T47D (cell line): ENCODE data around the gene PARP3.
"Not testable (repeated sequence)": the region's sequence is repeated elsewhere in the genome, so short reads cannot be mapped to it uniquely, and the experiment has no call there.

Experiments
- DNase-seq, 2 experiments: peaks; one replicate each; pipeline versions ENCODE4 v3.0.0 to v3.0.0-alpha.2; 2011 to 2012; ENCODE audit warnings: low read depth in 1 of 2, low spot score in 1 of 2
- JUND ChIP-seq: IDR thresholded peaks from 2 replicates; pipeline ENCODE4 v1.6.1; 2012; ENCODE audit warnings: low read depth
- in situ Hi-C: cut with HindIII; loops from 2 replicates; pipeline ENCODE4 v1.10.0; 2016; ENCODE audit warnings: low sequenced_read_pairs, low pct_unique_long_range_greater_than_20kb

PARP3 gene

DNA sequence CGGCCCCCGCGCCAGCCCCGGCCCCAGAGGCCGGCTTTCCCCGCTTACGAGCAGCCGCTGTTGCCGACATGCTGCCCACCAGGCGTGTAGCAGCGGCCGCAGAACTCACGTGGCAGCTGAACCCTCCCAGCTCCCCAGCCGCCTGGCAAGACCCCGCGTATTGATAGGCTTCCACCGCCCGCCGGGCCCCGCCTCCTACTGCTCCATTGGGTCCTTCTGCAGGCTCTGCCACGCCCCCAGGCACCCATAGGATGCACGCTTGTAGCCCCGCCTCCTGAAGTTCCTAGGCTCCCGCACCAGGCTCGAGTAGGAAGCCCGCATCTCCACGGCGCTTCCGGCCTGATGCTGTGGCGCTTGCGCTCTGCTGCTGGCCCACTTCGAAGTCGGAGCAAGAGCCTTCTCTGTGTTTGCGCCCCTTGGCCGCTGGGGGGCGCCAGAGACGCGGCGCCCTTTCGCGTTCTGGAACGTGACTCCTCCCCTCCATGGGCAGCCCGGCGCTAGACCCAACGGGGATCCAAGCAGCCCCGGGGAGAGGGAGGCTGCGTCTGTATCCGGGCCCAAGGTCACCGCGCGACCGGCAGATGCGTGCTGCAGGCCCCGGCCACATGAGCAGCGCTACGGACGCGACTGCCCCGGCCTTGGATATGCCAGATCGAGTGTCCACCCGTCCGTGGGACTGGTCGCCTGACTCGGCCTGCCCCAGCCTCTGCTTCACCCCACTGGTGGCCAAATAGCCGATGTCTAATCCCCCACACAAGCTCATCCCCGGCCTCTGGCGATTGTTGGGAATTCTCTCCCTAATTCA, at the start of gene PARP3, which contains the start of gene RRP9:
TSS of gene PARP3 (plus strand) at position 566 of the 805 bp plus-strand sequence. CDS start 993 bp downstream, outside the sequence.
TSS of gene RRP9 (minus strand) at position 107 of the 805 bp plus-strand sequence. CDS start at position 70, 37 bp downstream.
- in situ Hi-C loops, result no loop called here
- no peak for TF ChIP-seq JUND
- DNase-seq, result peak; percentile 98 to 99

GRCh38 chr3:51894391-51894790, 47.8 kb upstream of the PARP3 start:
- DNase-seq, result no peak
- in situ Hi-C loops, result no loop called here
- no peak for TF ChIP-seq JUND

- no peak for TF ChIP-seq JUND
- no peak for DNase-seq
- in situ Hi-C loops, result no loop called here
Observed at GRCh38 chr3:51894939-51895338, 47.2 kb upstream of the PARP3 start.

DNA sequence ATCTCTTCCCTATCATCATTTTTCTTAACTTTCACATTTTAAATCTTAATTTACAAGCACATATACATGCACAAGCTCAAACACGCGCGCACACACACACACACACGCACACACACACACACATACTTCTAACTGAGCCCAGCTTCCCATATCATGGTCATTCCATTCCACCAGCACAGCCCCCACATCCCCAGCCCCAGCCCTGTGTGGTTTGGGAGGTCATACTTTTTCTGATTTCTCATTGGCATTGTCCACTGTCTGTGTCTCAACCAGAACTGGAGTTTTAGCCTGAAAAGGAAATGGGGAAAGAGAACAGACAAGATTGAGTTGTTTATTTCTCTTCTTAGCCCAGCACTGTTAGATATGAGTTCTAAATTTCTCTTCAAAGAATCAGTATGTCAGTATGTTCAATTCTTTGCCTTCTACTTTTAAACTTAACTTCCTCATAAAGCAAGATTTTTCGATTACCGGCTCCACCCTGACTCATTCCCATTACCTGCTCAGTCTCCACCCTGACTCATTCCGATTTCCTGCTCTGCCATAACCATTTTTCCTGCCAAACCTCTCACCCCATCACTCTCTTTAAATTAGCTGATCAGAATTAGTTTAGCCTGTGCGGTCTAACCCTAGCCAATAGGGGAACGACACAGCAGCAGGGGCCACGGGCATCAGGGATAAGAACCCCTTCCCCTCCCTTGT, 45.4 kb upstream of the PARP3 start:
- no peak for DNase-seq
- TF ChIP-seq JUND, result no peak
- in situ Hi-C loops, result no loop called here

DNA sequence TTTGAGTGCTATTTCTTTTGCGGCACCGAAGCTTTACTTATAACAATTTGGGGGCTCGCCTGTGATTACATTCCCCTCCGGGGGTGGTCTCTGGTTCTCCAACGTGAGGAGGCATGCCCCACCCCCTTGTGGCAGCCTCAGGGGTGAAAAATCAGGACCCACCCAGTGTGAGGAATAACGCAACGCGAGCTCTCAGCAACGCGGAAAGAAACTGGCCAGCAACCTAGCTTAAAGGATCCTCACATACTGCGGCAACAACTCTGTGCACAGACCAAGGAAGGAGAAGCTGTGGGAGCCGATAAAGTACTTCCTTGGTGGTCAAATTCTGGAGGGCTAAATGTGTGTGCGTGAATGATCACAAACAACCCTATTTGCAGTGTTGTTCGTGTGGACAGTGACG, 44.8 kb upstream of the PARP3 start:
- in situ Hi-C loops, result no loop called here
- DNase-seq, result peak in 1 of 2 experiments; percentile 1
- no peak for TF ChIP-seq JUND

- DNase-seq, in situ Hi-C loops: not testable (repeated sequence)
Observed at GRCh38 chr3:51900043-51900442, 42.1 kb upstream of the PARP3 start.

DNA sequence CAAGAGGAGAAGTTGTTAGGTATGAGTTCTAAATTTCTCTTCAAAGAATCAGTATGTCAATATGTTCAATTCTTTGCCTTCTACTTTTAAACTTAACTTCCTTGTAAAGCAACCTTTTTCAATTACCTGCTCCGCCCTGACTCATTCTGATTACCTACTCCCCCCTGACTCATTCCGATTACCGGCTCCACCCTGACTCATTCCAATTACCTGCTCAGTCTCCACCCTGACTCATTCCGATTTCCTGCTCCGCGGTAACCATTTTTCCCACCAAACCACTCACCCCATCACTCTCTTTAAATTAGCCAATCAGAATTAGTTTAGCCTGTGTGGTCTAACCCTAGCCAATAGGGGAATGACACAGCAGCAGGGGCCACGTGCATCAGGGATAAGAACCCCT, 39.8 kb upstream of the PARP3 start:
- DNase-seq, in situ Hi-C loops: not testable (repeated sequence)

DNA sequence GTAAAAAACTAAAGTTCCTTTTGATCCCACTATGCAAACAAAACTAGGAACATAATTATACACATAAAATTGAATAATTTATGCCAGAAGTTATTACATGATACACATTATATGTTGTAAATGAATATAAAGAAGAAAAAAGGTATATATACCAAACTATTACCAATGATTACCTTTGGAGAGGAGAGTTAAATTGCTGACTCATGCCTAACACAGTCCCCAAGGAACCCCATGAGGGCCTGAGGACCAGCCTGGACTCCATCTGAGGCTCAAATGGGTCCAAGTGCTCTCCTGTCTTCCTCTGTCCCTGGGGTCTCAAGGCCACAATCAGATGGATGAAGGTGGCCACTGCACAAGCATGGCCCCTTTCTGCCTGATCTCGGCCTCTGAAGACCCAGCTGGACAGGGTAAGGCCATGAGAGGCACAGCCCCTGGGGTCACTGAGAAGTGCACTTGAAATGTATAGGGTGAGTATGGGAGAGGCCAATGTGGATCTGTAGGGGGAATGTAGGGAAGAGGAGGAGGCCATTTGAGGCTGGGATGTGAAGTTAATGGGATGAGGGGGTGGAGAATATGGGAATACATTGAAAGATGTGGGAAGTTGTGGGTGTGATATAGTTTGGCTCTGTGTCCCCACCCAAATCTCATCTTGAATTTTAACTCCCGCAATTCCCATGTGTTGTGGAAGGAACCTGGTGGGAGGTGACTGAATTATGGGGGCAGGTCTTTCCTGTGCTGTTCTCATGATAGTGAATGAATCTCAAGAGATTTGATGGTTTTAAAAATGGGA, 37.9 kb upstream of the PARP3 start:
- in situ Hi-C loops, result no loop called here
- DNase-seq, result no peak
- TF ChIP-seq JUND, result no peak

DNA sequence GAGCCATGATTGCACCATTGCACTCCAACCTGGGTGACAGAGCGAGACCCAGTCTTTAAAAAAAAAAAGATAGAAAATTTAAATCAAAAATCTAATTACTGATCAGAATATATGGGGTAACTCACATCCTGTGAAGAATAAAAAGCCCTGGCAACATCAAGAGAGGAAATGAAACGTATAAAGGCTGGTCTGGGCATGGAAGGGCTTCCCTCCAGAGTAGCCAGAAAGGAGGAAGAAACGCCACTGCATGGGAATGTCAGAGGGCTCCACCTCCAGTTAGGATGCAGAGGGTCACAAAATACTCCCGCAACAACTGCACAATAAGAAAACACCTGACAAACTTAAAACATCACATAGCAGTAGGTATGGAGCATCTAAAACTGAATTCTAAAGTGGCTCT, 34.1 kb upstream of the PARP3 start:
- in situ Hi-C loops, result no loop called here
- DNase-seq, result no peak
- TF ChIP-seq JUND, result no peak

DNA sequence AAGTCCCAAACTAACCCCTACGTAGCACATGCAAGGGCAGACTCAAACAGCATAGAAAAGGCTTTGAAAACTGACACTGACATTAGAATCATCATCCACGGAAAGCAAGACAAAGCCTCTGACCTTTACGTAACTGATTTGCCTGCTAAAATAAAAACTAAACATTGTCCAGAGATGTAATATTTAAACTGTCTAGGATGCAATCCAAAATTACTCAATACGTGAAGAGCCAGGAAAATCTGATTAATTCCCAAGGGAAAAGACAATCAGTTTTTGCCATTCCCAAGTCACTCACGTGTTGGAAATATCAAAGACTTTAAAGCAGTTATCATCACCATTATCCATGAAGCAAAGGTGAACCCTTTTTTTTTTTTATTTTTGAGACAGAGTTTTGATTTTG, 25.7 kb upstream of the PARP3 start:
- DNase-seq, result no peak
- no peak for TF ChIP-seq JUND
- in situ Hi-C loops, result no loop called here

DNA sequence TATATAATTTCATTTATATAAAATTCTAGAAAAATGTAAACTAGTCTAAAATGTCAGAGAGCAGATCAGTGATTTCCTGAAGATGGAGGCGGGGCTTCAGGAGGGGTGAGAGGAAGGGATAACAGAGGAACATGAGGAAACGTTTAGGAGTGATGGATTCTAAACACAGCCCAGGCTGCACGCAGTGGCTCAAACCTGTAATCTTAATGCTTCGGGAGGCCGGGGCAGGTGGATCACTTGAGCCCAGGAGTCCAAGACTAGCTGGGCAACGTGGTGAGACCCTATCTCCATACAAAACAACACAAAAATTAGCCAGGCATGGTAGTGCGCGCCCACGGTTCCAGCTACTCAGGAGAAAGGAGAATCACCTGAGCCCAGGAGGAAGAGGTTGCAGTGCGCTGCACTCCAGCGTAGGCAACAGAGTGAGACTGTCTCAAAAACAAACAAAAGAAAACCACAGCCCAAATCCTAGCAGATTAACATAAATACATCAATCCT, 21.0 kb upstream of the PARP3 start:
- no peak for TF ChIP-seq JUND
- in situ Hi-C loops, result no loop called here
- no peak for DNase-seq

- in situ Hi-C loops, result no loop called here
- TF ChIP-seq JUND, result no peak
- no peak for DNase-seq
Observed at GRCh38 chr3:51927061-51927977, 14.8 kb upstream of the PARP3 start.
